KMS-11 (cell line): ENCODE data around the gene YAF2.

Experiments used
- H2AFZ ChIP-seq: fragments of 200-600 bp; sonication (generic); 2 replicates; pipeline ENCODE4 v1.6.1; 2016; ENCODE audit warnings: antibody characterized with exemption, mixed run types, low read depth
- H3K27ac ChIP-seq: fragments of 200-600 bp; sonication (generic); 2 replicates; pipeline ENCODE4 v1.6.1; 2016; ENCODE audit warnings: mild to moderate bottlenecking, mixed run types
- H3K27me3 ChIP-seq: fragments of 200-600 bp; sonication (generic); 2 replicates; pipeline ENCODE4 v1.6.1; 2017; ENCODE audit warnings: mild to moderate bottlenecking, low read depth, mixed run types, moderate library complexity; ENCODE audit not compliant: insufficient read depth
- H3K36me3 ChIP-seq: fragments of 200-600 bp; sonication (generic); 2 replicates; pipeline ENCODE4 v1.6.1; 2017; ENCODE audit warnings: mild to moderate bottlenecking, mixed run types; ENCODE audit not compliant: insufficient read depth
- H3K4me1 ChIP-seq: fragments of 200-600 bp; sonication (generic); 2 replicates; pipeline ENCODE4 v1.6.1; 2016; ENCODE audit warnings: mild to moderate bottlenecking, low read depth, mixed run types; ENCODE audit not compliant: poor library complexity, severe bottlenecking
- H3K4me2 ChIP-seq: fragments of 200-600 bp; sonication (generic); 2 replicates; pipeline ENCODE4 v1.7.0; 2016; ENCODE audit warnings: mild to moderate bottlenecking, mixed run types
- H3K4me3 ChIP-seq: fragments of 200-600 bp; sonication (generic); IDR thresholded peaks from 2 replicates; pipeline ENCODE4 v1.6.1; 2017; ENCODE audit warnings: low read depth, low read length, mixed read lengths; ENCODE audit not compliant: insufficient read depth
- H3K79me2 ChIP-seq: fragments of 200-600 bp; sonication (generic); 2 replicates; pipeline ENCODE4 v1.6.1; 2016; ENCODE audit warnings: low read depth, mixed run types; ENCODE audit not compliant: insufficient read depth
- H3K9ac ChIP-seq: fragments of 200-600 bp; sonication (generic); 2 replicates; pipeline ENCODE4 v1.6.1; 2016; ENCODE audit warnings: mild to moderate bottlenecking, mixed run types
- H4K20me1 ChIP-seq: fragments of 200-600 bp; sonication (generic); 2 replicates; pipeline ENCODE4 v1.6.1; 2016; ENCODE audit warnings: mild to moderate bottlenecking, mixed run types; ENCODE audit not compliant: insufficient read depth
- TF ChIP-seq, protein P1 (sequence below): fragments of 200-600 bp; sonication (generic); conservative IDR thresholded peaks from 2 replicates; pipeline ENCODE4 v1.6.1; 2017; ENCODE audit warnings: low read depth, mild to moderate bottlenecking, antibody characterized with exemption, low read length, moderate library complexity, mixed read lengths

YAF2 gene

DNA sequence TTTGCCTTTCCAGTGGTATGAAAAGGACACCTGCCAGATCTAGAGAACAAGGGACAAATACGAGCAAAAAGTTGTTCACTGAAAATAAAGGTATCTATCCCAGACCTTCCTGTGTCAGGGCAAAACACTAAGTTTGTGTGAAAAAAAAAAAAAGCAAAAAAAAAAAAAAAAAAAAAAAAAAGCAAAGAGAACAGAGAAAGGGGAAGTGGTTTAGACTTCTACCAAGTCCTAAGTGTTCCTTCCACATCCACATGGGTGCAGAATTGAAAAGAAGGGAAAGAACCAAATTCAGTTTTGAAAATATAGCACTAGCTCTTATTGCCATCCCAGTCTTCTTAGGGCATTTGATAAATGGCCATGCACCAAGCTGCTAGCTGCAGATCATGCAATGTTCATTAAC lies 46.1 kb upstream of the YAF2 start:
- no peak overlapping the region for H3K4me2 ChIP-seq
- no peak overlapping the region for H3K9ac ChIP-seq
- no peaks in the 10 kb centered on the region for H3K36me3 ChIP-seq
- TF ChIP-seq, protein P1, sequence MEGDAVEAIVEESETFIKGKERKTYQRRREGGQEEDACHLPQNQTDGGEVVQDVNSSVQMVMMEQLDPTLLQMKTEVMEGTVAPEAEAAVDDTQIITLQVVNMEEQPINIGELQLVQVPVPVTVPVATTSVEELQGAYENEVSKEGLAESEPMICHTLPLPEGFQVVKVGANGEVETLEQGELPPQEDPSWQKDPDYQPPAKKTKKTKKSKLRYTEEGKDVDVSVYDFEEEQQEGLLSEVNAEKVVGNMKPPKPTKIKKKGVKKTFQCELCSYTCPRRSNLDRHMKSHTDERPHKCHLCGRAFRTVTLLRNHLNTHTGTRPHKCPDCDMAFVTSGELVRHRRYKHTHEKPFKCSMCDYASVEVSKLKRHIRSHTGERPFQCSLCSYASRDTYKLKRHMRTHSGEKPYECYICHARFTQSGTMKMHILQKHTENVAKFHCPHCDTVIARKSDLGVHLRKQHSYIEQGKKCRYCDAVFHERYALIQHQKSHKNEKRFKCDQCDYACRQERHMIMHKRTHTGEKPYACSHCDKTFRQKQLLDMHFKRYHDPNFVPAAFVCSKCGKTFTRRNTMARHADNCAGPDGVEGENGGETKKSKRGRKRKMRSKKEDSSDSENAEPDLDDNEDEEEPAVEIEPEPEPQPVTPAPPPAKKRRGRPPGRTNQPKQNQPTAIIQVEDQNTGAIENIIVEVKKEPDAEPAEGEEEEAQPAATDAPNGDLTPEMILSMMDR = no peak
- H3K27me3 ChIP-seq = no peaks in the 10 kb centered on the region
- H3K79me2 ChIP-seq = no peaks in the 10 kb centered on the region
- no peaks in the 10 kb centered on the region for H4K20me1 ChIP-seq
- H3K27ac ChIP-seq = no peak overlapping the region
- H3K4me1 ChIP-seq = no peaks in the 10 kb centered on the region
- H2AFZ ChIP-seq = no peak overlapping the region
- no peak overlapping the region for H3K4me3 ChIP-seq

DNA sequence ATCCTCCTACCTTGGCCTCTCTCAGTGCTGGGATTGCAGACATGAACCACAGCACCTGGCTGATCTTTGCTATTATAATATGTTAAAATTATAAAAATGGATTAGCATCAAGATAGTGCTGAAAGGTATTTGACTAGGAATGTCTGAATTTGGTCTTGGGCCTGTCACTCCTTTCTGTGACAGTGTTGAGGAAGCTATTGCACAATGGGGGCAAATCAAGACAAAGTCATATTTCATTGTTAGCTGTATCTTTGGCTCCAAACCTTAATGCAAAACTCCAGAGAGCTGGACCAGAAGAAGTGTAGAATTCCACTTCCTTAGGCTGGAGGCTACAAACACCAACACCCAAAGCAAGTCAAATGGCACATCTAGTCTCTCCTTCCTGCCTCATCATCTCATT lies 45.7 kb upstream of the YAF2 start:
- Histone ChIP-seq H3K4me1 (no peaks in the 10 kb centered on the region), H3K79me2 (no peaks in the 10 kb centered on the region)
- TF ChIP-seq, protein P1 = no peak

DNA sequence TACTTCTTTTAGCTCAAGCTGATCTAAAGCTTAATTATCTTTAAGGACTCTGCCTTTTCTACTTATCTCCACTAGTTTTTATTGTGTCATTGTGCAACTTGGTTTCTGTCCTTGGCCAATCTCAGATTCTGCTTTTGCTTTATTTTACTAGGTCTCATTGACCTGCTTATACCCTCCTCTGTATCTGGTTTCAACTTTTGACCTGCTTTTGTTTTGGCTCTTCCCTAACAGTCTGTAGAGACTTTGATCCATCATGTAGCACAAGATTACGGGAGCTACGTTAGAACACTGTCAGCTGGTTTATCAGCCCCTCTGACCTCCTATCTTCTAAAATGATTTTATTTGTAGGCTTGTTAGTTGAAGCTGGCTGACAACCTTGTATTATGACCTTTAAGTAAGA lies 44.2 kb upstream of the YAF2 start:
- Histone ChIP-seq H3K4me2 (no peak overlapping the region), H3K9ac (no peak overlapping the region), H3K4me1 (no peaks in the 10 kb centered on the region), H3K27me3 (no peaks in the 10 kb centered on the region), H3K79me2 (no peaks in the 10 kb centered on the region), H3K36me3 (no peaks in the 10 kb centered on the region), H3K4me3 (no peak overlapping the region), H4K20me1 (no peaks in the 10 kb centered on the region), H3K27ac (no peak overlapping the region), H2AFZ (no peak overlapping the region)
- TF ChIP-seq, protein P1 = no peak

More for the DNA sequence above, 45.7 kb upstream of the YAF2 start:
- Histone ChIP-seq H3K27me3 (no peaks in the 10 kb centered on the region), H4K20me1 (no peaks in the 10 kb centered on the region), H3K4me2 (no peak overlapping the region), H3K36me3 (no peaks in the 10 kb centered on the region), H3K9ac (no peak overlapping the region), H2AFZ (no peak overlapping the region), H3K4me3 (no peak overlapping the region), H3K27ac (no peak overlapping the region)

DNA sequence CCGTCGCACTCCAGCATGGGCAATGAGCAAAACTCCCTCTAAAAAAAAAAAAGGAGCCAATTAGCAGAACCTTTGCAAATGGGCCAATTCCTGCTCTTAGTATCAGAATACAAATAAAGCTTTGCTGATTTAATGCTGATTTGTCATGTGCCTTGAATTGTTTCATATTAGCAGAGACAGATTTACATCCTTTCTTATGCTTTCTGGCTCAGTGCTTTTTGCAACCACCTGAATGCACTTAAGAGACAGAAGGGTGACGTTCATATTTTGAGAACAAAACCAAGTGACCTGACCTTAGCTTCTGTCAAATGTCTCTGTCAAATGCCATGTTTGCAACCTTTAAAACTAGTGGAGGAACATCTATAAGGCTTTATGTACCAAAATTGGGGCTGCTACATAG lies 43.8 kb upstream of the YAF2 start:
- H2AFZ ChIP-seq = no peak overlapping the region
- no peaks in the 10 kb centered on the region for H3K36me3 ChIP-seq
- TF ChIP-seq, protein P1 = no peak
- no peak overlapping the region for H3K4me3 ChIP-seq
- no peak overlapping the region for H3K9ac ChIP-seq
- H3K4me1 ChIP-seq = no peaks in the 10 kb centered on the region
- H4K20me1 ChIP-seq = no peaks in the 10 kb centered on the region
- no peaks in the 10 kb centered on the region for H3K79me2 ChIP-seq
- no peak overlapping the region for H3K27ac ChIP-seq
- no peak overlapping the region for H3K4me2 ChIP-seq
- H3K27me3 ChIP-seq = no peaks in the 10 kb centered on the region

DNA sequence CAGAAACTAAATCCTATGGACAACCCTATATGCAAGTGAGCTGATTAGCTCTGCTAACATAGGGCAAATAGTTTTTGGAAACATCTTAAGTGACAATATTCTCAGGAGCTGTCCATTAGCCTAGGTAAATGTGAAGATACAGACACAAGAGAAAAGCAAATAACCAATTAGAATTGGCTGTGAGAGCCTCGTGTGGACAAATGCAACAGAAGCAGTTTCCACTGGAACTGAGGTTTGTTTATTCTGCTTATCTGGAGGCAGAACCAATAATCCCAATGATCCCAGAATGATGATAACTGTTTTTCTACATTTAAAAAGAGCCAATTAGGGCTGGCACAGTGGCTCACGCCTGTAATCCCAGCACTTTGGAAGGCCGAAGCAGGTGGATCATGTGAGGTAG lies 43.2 kb upstream of the YAF2 start:
- no peak overlapping the region for H3K4me2 ChIP-seq
- TF ChIP-seq, protein P1 = no peak

More for the DNA sequence above, 43.2 kb upstream of the YAF2 start:
- Histone ChIP-seq H3K36me3 (no peaks in the 10 kb centered on the region), H3K79me2 (no peaks in the 10 kb centered on the region), H3K4me3 (no peak overlapping the region), H4K20me1 (no peaks in the 10 kb centered on the region), H3K4me1 (no peaks in the 10 kb centered on the region), H2AFZ (no peak overlapping the region), H3K27ac (no peak overlapping the region), H3K27me3 (no peaks in the 10 kb centered on the region), H3K9ac (no peak overlapping the region)
